Measurements from ENCODE around the gene CPM.

Gene CPM

DNA sequence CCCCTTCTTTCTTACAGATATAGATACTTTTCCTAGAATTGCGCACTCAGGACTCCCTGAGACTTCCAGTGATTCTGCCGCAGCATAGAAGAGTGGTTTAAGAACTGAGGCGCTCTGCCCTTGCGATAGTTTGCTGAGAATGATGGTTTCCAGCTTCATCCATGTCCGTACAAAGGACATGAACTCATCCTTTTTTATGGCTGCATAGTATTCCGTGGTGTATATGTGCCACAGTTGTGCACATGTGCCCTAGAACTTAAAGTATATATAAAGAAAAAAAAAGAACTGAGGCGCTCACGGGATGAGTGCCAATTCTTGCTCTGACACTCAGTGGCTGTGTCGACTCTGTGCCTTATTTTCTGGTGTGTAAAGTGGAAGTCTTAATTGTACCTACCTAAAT is 1.4 kb upstream of the CPM start:
- TF ChIP-seq, protein P1, sequence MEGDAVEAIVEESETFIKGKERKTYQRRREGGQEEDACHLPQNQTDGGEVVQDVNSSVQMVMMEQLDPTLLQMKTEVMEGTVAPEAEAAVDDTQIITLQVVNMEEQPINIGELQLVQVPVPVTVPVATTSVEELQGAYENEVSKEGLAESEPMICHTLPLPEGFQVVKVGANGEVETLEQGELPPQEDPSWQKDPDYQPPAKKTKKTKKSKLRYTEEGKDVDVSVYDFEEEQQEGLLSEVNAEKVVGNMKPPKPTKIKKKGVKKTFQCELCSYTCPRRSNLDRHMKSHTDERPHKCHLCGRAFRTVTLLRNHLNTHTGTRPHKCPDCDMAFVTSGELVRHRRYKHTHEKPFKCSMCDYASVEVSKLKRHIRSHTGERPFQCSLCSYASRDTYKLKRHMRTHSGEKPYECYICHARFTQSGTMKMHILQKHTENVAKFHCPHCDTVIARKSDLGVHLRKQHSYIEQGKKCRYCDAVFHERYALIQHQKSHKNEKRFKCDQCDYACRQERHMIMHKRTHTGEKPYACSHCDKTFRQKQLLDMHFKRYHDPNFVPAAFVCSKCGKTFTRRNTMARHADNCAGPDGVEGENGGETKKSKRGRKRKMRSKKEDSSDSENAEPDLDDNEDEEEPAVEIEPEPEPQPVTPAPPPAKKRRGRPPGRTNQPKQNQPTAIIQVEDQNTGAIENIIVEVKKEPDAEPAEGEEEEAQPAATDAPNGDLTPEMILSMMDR (IDR thresholded peaks at IDR 0.05; ENCODE audit: insufficient read depth, low read length), result no peak
- TF ChIP-seq, protein P2, sequence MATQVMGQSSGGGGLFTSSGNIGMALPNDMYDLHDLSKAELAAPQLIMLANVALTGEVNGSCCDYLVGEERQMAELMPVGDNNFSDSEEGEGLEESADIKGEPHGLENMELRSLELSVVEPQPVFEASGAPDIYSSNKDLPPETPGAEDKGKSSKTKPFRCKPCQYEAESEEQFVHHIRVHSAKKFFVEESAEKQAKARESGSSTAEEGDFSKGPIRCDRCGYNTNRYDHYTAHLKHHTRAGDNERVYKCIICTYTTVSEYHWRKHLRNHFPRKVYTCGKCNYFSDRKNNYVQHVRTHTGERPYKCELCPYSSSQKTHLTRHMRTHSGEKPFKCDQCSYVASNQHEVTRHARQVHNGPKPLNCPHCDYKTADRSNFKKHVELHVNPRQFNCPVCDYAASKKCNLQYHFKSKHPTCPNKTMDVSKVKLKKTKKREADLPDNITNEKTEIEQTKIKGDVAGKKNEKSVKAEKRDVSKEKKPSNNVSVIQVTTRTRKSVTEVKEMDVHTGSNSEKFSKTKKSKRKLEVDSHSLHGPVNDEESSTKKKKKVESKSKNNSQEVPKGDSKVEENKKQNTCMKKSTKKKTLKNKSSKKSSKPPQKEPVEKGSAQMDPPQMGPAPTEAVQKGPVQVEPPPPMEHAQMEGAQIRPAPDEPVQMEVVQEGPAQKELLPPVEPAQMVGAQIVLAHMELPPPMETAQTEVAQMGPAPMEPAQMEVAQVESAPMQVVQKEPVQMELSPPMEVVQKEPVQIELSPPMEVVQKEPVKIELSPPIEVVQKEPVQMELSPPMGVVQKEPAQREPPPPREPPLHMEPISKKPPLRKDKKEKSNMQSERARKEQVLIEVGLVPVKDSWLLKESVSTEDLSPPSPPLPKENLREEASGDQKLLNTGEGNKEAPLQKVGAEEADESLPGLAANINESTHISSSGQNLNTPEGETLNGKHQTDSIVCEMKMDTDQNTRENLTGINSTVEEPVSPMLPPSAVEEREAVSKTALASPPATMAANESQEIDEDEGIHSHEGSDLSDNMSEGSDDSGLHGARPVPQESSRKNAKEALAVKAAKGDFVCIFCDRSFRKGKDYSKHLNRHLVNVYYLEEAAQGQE (IDR thresholded peaks at IDR 0.05; ENCODE audit: insufficient replicate concordance, low read depth), result no peak
- TF ChIP-seq SPI1 (IDR thresholded peaks at IDR 0.05; ENCODE audit: borderline replicate concordance, low read depth) (no peak), GABPA (IDR thresholded peaks at IDR 0.05; ENCODE audit: low read depth) (no peak), POLR2AphosphoS5 (IDR thresholded peaks at IDR 0.05; ENCODE audit: low read depth) (no peak)
- Histone ChIP-seq H3K27me3 (ENCODE audit: insufficient read depth, poor library complexity, severe bottlenecking) (peaks cover 2% of the 10 kb centered on the region), H3K27ac (replicated peaks) (no peak overlapping the region), H3K4me3 (replicated peaks; ENCODE audit: insufficient read depth, low read length) (no peak overlapping the region)
- DNase-seq (ENCODE audit: low read depth in 1 of 2, low spot score in 1 of 2), result no peak

DNA sequence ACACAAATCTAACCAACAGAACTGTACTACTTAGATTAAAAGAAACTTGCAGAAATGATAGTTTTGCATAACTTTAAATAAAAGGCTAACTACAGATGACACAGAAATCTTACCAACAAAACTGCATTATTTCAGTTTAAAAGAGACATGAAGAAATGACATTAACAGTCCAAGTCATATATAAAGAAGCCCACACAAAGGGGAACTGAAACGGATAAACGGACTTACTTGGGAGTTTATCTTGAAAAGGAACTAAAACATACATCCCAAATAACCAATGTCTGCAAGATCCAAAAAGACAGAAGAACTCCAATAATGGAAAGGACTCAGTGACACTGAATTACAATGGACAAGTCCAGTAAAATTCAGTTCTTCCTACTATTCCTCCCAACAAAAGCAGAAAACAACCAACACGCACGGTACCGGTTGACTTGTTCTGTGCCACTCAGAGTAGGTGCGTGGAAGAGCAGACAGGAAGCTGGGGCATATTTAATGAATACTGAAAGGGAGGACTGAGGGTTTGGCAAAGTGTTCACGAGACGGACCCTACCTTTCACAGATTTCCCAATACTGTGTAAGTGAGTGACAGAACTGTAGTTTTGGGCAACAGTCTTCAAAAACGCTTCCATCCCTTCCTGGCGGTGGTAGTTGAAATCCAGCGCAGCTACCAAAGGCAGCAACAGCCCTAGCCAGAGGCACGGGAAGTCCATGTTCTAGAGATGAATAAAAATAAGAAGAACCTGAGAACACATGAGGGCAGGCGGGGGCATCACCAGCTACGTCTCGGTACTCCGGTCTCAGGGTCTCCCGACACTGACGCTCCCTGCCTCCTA is 627 bp downstream of the CPM start:
- peak in 1 of 2 experiments; percentile 22 for DNase-seq (ENCODE audit: low read depth in 1 of 2, low spot score in 1 of 2)
- TF ChIP-seq, protein P1 (IDR thresholded peaks at IDR 0.05; ENCODE audit: insufficient read depth, low read length), result no peak
- TF ChIP-seq SPI1 (IDR thresholded peaks at IDR 0.05; ENCODE audit: borderline replicate concordance, low read depth) (peak; percentile 37; the same call in 1 of the 2 replicates), POLR2AphosphoS5 (IDR thresholded peaks at IDR 0.05; ENCODE audit: low read depth) (no peak), GABPA (IDR thresholded peaks at IDR 0.05; ENCODE audit: low read depth) (no peak)
- H3K27ac ChIP-seq (replicated peaks), result no peak overlapping the region
- H3K4me3 ChIP-seq (replicated peaks; ENCODE audit: insufficient read depth, low read length), result peak overlapping the region; percentile 89
- peaks cover 2% of the 10 kb centered on the region for H3K27me3 ChIP-seq (ENCODE audit: insufficient read depth, poor library complexity, severe bottlenecking)

DNA sequence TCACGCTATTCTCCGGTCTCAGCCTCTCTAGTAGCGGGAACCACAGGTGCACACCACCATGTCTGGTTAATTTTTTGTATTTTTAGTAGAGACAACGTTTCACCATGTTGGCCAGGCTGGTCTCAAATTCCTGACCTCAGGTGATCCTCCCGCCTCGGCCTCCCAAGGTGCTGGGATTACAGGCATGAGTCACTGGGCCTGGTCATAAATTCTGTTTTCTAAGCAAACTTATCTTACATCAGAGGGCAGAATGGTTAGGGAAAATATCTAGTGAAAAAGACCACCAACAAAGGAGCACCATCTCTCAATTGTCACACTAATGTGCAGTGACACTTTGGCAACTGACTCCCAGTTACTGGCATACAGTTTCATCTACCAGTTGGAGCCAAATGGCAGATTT is 2.8 kb downstream of the CPM start:
- DNase-seq (ENCODE audit: low read depth in 1 of 2, low spot score in 1 of 2), result no peak
- no peak overlapping the region for H3K27ac ChIP-seq (replicated peaks)
- peaks cover 2% of the 10 kb centered on the region for H3K27me3 ChIP-seq (ENCODE audit: insufficient read depth, poor library complexity, severe bottlenecking)
- no peak overlapping the region for H3K4me3 ChIP-seq (replicated peaks; ENCODE audit: insufficient read depth, low read length)
- no peak for TF ChIP-seq GABPA (IDR thresholded peaks at IDR 0.05; ENCODE audit: low read depth)
- TF ChIP-seq, protein P1 (IDR thresholded peaks at IDR 0.05; ENCODE audit: insufficient read depth, low read length), result no peak
- no peak for TF ChIP-seq POLR2AphosphoS5 (IDR thresholded peaks at IDR 0.05; ENCODE audit: low read depth)
- TF ChIP-seq SPI1 (IDR thresholded peaks at IDR 0.05; ENCODE audit: borderline replicate concordance, low read depth), result no peak
- TF ChIP-seq, protein P2 (IDR thresholded peaks at IDR 0.05; ENCODE audit: insufficient replicate concordance, low read depth), result no peak

Measured in HL-60 (cell line).